Measurements from ENCODE around the gene ADGRG4.

Gene ADGRG4

GRCh38 chrX:136417806-136418205, 117.0 kb downstream of the ADGRG4 start:
- TF ChIP-seq SPI1 (IDR thresholded peaks at IDR 0.05; ENCODE audit: borderline replicate concordance, low read depth) (no peak), GABPA (IDR thresholded peaks at IDR 0.05; ENCODE audit: low read depth) (no peak), POLR2AphosphoS5 (IDR thresholded peaks at IDR 0.05; ENCODE audit: low read depth) (no peak)
- TF ChIP-seq, protein P1, sequence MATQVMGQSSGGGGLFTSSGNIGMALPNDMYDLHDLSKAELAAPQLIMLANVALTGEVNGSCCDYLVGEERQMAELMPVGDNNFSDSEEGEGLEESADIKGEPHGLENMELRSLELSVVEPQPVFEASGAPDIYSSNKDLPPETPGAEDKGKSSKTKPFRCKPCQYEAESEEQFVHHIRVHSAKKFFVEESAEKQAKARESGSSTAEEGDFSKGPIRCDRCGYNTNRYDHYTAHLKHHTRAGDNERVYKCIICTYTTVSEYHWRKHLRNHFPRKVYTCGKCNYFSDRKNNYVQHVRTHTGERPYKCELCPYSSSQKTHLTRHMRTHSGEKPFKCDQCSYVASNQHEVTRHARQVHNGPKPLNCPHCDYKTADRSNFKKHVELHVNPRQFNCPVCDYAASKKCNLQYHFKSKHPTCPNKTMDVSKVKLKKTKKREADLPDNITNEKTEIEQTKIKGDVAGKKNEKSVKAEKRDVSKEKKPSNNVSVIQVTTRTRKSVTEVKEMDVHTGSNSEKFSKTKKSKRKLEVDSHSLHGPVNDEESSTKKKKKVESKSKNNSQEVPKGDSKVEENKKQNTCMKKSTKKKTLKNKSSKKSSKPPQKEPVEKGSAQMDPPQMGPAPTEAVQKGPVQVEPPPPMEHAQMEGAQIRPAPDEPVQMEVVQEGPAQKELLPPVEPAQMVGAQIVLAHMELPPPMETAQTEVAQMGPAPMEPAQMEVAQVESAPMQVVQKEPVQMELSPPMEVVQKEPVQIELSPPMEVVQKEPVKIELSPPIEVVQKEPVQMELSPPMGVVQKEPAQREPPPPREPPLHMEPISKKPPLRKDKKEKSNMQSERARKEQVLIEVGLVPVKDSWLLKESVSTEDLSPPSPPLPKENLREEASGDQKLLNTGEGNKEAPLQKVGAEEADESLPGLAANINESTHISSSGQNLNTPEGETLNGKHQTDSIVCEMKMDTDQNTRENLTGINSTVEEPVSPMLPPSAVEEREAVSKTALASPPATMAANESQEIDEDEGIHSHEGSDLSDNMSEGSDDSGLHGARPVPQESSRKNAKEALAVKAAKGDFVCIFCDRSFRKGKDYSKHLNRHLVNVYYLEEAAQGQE (IDR thresholded peaks at IDR 0.05; ENCODE audit: insufficient replicate concordance, low read depth), result no peak
- TF ChIP-seq, protein P2, sequence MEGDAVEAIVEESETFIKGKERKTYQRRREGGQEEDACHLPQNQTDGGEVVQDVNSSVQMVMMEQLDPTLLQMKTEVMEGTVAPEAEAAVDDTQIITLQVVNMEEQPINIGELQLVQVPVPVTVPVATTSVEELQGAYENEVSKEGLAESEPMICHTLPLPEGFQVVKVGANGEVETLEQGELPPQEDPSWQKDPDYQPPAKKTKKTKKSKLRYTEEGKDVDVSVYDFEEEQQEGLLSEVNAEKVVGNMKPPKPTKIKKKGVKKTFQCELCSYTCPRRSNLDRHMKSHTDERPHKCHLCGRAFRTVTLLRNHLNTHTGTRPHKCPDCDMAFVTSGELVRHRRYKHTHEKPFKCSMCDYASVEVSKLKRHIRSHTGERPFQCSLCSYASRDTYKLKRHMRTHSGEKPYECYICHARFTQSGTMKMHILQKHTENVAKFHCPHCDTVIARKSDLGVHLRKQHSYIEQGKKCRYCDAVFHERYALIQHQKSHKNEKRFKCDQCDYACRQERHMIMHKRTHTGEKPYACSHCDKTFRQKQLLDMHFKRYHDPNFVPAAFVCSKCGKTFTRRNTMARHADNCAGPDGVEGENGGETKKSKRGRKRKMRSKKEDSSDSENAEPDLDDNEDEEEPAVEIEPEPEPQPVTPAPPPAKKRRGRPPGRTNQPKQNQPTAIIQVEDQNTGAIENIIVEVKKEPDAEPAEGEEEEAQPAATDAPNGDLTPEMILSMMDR (IDR thresholded peaks at IDR 0.05; ENCODE audit: insufficient read depth, low read length), result no peak
- H3K4me3 ChIP-seq (replicated peaks; ENCODE audit: insufficient read depth, low read length), result no peak overlapping the region
- no peak overlapping the region for H3K27ac ChIP-seq (replicated peaks)
- DNase-seq (ENCODE audit: low read depth in 1 of 2, low spot score in 1 of 2), result no peak
- no peaks in the 10 kb centered on the region for H3K27me3 ChIP-seq (ENCODE audit: insufficient read depth, poor library complexity, severe bottlenecking)

DNA sequence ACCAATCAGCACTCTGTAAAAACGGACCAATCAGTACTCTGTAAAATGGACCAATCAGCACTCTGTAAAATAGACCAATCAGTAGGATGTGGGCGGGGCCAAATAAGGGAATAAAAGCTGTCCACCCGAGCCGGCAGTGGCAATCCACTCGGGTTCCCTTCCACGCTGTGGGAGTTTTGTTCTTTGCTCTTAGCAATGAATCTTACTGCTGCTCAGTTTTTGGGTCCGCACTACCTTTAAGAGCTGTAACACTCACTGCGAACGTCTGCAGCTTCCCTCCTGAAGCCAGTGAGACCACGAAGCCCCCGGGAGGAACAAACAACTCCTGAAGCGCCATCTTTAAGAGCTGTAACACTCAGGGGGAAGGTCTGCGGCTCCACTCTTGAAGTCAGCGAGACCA, 120.6 kb downstream of the ADGRG4 start:
- no peaks in the 10 kb centered on the region for H3K27me3 ChIP-seq (ENCODE audit: insufficient read depth, poor library complexity, severe bottlenecking)
- no peak for DNase-seq (ENCODE audit: low read depth in 1 of 2, low spot score in 1 of 2)
- no peak overlapping the region for H3K4me3 ChIP-seq (replicated peaks; ENCODE audit: insufficient read depth, low read length)
- H3K27ac ChIP-seq (replicated peaks), result no peak overlapping the region
- TF ChIP-seq, protein P1 (IDR thresholded peaks at IDR 0.05; ENCODE audit: insufficient replicate concordance, low read depth), result no peak
- TF ChIP-seq SPI1 (IDR thresholded peaks at IDR 0.05; ENCODE audit: borderline replicate concordance, low read depth) (no peak), GABPA (IDR thresholded peaks at IDR 0.05; ENCODE audit: low read depth) (no peak), POLR2AphosphoS5 (IDR thresholded peaks at IDR 0.05; ENCODE audit: low read depth) (no peak)
- TF ChIP-seq, protein P2 (IDR thresholded peaks at IDR 0.05; ENCODE audit: insufficient read depth, low read length), result no peak

GRCh38 chrX:136423724-136424123, 123.0 kb downstream of the ADGRG4 start:
- Histone ChIP-seq H3K4me3 (replicated peaks; ENCODE audit: insufficient read depth, low read length) (no peak overlapping the region), H3K27me3 (ENCODE audit: insufficient read depth, poor library complexity, severe bottlenecking) (no peaks in the 10 kb centered on the region), H3K27ac (replicated peaks) (no peak overlapping the region)
- no peak for DNase-seq (ENCODE audit: low read depth in 1 of 2, low spot score in 1 of 2)
- TF ChIP-seq GABPA (IDR thresholded peaks at IDR 0.05; ENCODE audit: low read depth) (no peak), SPI1 (IDR thresholded peaks at IDR 0.05; ENCODE audit: borderline replicate concordance, low read depth) (no peak)

DNA sequence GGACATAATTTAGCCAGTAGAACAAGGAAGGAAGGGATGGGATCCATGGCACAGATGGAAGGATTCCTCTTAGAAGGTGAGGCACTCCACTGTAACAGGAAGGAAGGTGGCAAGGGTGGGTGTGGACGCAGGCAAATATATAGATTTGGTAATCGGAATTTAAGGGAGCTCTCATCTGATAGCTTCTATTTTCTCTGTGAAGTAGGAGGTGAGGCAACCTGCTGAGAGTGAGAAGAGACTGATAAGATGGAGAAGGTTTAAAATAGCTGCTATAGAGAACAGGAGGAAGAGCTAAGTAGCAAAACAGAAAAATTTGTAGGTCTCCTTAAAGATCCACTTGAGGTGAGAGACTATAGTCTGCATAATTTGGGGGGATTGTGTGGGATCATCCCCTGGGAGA, 125.2 kb downstream of the ADGRG4 start:
- H3K4me3 ChIP-seq (replicated peaks; ENCODE audit: insufficient read depth, low read length), result no peak overlapping the region
- no peak for DNase-seq (ENCODE audit: low read depth in 1 of 2, low spot score in 1 of 2)
- TF ChIP-seq, protein P2 (IDR thresholded peaks at IDR 0.05; ENCODE audit: insufficient read depth, low read length), result no peak
- no peak for TF ChIP-seq SPI1 (IDR thresholded peaks at IDR 0.05; ENCODE audit: borderline replicate concordance, low read depth)
- TF ChIP-seq GABPA (IDR thresholded peaks at IDR 0.05; ENCODE audit: low read depth), result no peak
- TF ChIP-seq POLR2AphosphoS5 (IDR thresholded peaks at IDR 0.05; ENCODE audit: low read depth), result no peak
- TF ChIP-seq, protein P1 (IDR thresholded peaks at IDR 0.05; ENCODE audit: insufficient replicate concordance, low read depth), result no peak
- no peaks in the 10 kb centered on the region for H3K27me3 ChIP-seq (ENCODE audit: insufficient read depth, poor library complexity, severe bottlenecking)
- no peak overlapping the region for H3K27ac ChIP-seq (replicated peaks)

Measured in HL-60 (cell line).